HepG2 (cell line): ENCODE measurements around the gene CORO7. TPM values are rescaled to one million over a fixed set of nuclear protein-coding genes. Genes with fewer than 3 reads are reported as not detected.

ENCODE experiments used
- HMGXB3 ChIP-seq: sonication (generic); formaldehyde crosslinking; IDR thresholded peaks from 2 replicates; pipeline ENCODE4 v1.4.0; 2020; ENCODE audit warnings: missing genetic modification reagents, borderline replicate concordance
- HOXA3 ChIP-seq: sonication (generic); formaldehyde crosslinking; IDR thresholded peaks from 2 replicates; pipeline ENCODE4 v1.5.0; 2020; ENCODE audit warnings: missing genetic modification reagents
- KDM3A ChIP-seq: IDR thresholded peaks from 2 replicates; pipeline ENCODE4 v1.6.1; 2018; ENCODE audit warnings: low read depth, missing compliant biosample characterization
- ONECUT2 ChIP-seq: sonication (generic); formaldehyde crosslinking; IDR thresholded peaks from 2 replicates; pipeline ENCODE4 v1.4.0; 2020; ENCODE audit warnings: missing genetic modification reagents
- PHF21A ChIP-seq: sonication (generic); formaldehyde crosslinking; IDR thresholded peaks from 2 replicates; pipeline ENCODE4 v1.5.0; 2020; ENCODE audit warnings: mild to moderate bottlenecking, missing genetic modification reagents
- PTBP1 ChIP-seq: fragments of 200-400 bp; formaldehyde crosslinking; IDR thresholded peaks from 2 replicates; pipeline ENCODE4 v1.6.1; 2018; ENCODE audit warnings: low read length, low read depth; ENCODE audit not compliant: poor library complexity, severe bottlenecking
- SRF ChIP-seq: IDR thresholded peaks from 2 replicates; pipeline ENCODE4 v1.6.1; 2011; ENCODE audit warnings: mild to moderate bottlenecking, low read depth, low read length, moderate library complexity
- SUZ12 ChIP-seq: fragments of 150-350 bp; IDR thresholded peaks from 2 replicates; pipeline ENCODE4 v1.6.1; 2014; ENCODE audit warnings: low read depth, low read length
- XBP1 ChIP-seq: sonication (generic); formaldehyde crosslinking; IDR thresholded peaks from 2 replicates; pipeline ENCODE4 v1.5.0; 2020; ENCODE audit warnings: missing genetic modification reagents
- ZNF143 ChIP-seq: sonication (generic); formaldehyde crosslinking; IDR thresholded peaks from 2 replicates; pipeline ENCODE4 v1.4.0; 2020; ENCODE audit warnings: missing genetic modification reagents
- ZNF280D ChIP-seq: sonication (generic); formaldehyde crosslinking; IDR thresholded peaks from 2 replicates; pipeline ENCODE4 v1.5.1; 2020; ENCODE audit warnings: mild to moderate bottlenecking, missing genetic modification reagents
- polyA plus RNA-seq, 8 experiments: library from polyadenylated mRNA; depleted of rRNA in 3 of 8; stranded (reverse) in 7 of 8; unstranded in 1 of 8; fragments of >200 nt; fragmentation: Illumina TruSeq in 4 of 8; extraction: Trizol in 4 of 8; gene quantifications; 2 replicates each; pipeline versions ENCODE4 v1.2.1 to v1.2.3, GENCODE V29; 2011 to 2016; ENCODE audit warnings: low read depth in 4 of 8, missing spikeins in 1 of 8, mixed read lengths in 1 of 8; ENCODE audit not compliant: insufficient read depth in 1 of 8
- total RNA-seq, 5 experiments: library from RNA; depleted of rRNA; stranded (reverse); fragments of >200 nt; fragmentation: Illumina TruSeq; extraction: Trizol; gene quantifications; 2 replicates each; pipeline ENCODE4 v1.2.3, GENCODE V29; 2016; ENCODE audit warnings: low read depth in 1 of 5

Gene CORO7
- total and polyA plus RNA-seq, 2 of the 13 experiments (the other 11 are each of a cell fraction or from before 2014, with no cell fraction given): 9.9 to 14.3 TPM

GRCh38 chr16:4378161-4378666, 38.2 kb downstream of the CORO7 start (continued):
- TF ChIP-seq ONECUT2 (CRISPR knock-in tag) (no peak), ZNF143 (CRISPR knock-in tag) (no peak), ZNF280D (CRISPR knock-in tag) (no peak), XBP1 (CRISPR knock-in tag) (no peak), PHF21A (CRISPR knock-in tag) (no peak), PTBP1 (no peak), SRF (no peak), KDM3A (CRISPR knock-in tag) (no peak), HOXA3 (CRISPR knock-in tag) (no peak), SUZ12 (no peak), HMGXB3 (CRISPR knock-in tag) (no peak)
